GM21390 (cell line): ENCODE data around the gene SND1.

Experiments used
- ATAC-seq: cut with Tn5 transposase; IDR thresholded peaks from one replicate; pipeline ENCODE4 v1.9.1; 2021; ENCODE audit not compliant: unreplicated experiment

SND1 gene

DNA sequence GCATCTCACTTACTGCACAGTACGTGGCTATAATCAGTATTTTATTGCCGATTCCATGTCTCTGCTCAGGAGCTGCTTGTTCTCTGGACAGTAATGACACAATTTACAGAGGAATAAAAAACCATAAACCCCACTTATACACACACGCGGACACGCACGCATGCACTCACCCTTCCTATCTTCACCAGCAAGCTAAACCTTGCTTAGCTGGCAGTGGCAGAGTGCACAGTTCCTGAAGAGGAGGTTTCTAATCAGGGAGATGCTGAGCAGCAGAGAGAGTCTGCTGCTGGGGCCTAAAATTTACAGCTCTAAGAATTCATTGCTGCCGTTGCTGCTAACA lies 66.3 kb downstream of the SND1 start:
- no peak for ATAC-seq

DNA sequence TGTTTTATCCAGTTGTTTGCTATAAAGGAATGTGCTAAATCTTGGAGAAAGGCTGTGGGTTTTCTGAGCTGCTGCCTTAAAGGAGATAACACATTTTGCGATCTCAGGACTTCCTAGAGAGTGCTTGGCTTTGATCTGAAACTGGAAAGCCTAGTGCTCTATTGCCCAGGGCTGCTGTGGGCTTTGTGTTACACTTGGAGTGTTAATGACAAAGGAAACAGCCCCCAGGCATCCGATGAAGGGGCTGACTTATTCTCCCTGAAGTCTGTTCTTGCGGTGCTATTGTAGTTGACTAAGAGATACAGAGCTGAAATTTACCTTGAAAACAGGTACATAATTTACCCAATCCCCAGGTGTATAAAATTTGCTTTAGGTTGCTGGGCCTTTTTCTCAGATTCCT lies 74.5 kb downstream of the SND1 start:
- ATAC-seq: no peak

- ATAC-seq: no peak
These were observed 78.8 kb downstream of the SND1 start for GRCh38 chr7:127730658-127731276.

DNA sequence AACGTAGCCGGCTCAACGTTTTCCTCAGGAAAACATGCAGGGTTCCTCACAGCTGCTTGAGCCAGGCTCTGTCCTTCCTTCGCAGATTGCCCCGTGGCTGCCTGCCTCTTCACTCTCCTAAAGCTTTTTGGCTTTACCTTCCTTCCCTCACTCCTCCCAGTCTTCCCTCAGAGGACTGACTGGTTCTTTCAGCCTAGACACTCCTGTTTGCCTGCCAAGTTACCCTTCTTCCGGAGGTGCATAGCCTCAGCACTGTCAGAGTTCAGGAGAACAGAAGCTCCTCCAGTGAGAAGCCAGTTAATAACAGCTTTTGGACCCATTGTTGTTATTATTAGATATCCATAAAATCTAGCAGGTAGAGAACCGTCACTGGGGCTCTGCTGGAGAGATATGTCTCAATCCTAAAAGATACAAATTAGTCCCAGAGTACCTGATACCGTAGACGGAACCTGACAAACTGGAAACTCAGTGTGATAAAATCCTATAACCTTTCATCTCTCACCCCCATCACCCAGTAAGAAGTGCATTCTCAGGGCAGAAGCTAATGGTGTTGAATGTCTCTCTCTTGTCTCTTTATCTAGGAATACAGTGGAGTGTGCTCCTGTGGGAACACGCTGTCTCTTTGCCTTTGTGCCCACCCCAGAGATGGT lies 79.6 kb downstream of the SND1 start:
- ATAC-seq: no peak

DNA sequence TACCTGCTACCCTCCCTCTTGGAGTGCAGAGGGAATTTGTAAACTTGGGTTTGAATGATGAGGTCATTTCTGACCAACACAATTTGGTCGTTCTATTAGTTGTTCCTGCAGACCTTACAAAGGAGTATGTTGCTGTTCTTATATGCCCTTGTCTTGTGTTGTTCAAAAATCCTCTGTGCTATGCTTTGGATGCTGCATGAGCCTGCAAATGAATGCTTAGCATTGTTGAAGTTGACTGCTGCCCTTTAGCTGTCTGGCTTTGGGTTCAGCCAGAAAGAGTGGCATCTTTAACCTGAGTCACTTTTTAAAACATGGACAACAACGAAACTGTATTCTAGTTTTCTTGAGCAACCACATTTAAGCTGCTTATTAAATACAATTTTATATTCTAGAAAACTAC lies 80.3 kb downstream of the SND1 start:
- ATAC-seq: no peak

- no peak for ATAC-seq
These were observed 82.0 kb downstream of the SND1 start for GRCh38 chr7:127733986-127734385.

DNA sequence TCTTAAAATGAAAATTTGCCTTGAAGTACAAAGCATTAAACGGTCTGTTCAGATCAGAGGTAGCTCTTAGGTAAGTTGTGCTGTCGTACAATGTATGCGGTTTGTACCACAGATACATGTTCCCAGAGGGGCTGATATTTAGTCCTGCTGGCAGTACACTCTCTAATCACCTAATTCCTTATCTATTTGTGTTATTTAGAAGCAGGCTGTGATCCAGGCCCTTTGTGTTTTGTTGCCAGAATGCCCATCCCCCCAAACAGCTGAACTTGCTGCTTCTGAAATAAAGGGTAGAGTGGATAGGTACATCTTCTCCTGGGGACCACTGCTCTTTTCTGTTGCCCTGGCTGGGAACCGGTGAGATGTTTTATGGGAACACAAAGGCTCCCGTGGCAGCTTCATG lies 84.5 kb downstream of the SND1 start:
- no peak for ATAC-seq

DNA sequence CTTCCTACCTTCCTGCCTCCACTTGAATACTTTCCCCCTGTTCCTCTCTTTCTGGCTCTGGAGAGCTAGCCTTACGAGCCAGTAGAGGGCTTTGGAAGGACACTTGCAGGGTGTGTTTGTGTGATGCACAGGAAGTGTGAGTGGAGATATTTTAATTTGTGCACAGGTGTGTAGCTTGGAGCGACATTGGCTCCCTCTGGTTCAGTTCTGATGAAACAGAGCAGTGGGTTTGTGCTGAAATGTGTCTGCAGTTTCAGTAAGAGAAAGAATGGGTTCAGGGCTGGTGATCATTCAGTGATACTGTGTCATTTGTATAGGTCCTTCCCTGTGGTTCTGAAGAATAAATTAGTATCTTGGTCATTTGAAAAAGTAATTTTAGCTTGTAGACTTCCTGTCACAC lies 86.9 kb downstream of the SND1 start:
- ATAC-seq: no peak

DNA sequence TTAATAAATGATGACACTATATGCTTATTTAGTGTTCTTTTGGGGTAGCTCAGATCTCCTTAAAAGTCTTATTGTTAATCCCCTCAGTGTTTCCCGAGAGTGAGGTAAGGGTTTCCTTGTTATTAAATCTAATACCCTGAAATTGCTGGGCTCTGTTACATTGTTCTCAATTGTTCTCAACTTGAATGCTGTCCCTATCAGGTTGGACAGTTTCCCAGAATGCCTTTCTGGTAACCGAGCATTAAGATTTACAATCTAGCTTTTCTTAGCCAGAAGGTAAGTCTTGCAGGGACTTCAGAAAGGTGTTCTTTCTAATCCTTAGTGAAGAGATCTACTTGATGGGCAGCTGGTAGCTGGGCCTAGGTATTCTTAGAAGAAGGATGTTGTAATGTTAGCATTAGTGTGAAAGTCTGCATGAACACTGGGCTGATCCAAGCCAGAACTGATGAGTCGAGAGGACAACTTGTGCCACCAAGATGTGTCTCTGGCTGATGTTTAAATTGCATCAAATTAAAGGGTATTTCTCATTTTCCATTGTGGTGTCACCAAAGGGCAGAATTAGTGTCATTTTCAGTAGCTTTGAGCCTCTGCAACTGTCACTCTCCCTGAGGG lies 89.9 kb downstream of the SND1 start:
- no peak for ATAC-seq

DNA sequence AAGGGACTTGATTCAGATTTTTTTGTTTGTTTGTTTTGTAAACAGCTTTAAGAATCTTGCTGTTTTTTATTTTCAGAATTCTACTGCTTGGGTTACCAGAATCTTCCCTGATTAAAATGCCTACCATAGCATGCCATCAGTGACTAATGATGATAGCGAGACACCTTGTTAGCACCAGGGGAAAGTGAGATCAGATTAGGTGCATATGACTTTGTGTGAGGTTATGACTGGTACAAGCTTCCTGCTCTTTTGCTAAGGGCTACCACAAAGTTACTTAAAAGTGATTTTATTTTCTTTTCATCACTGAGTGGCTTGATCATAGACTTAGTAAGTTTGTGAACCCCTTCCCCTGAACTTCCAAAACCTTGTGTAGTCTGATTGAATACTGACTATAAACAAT lies 93.5 kb downstream of the SND1 start:
- ATAC-seq: peak; percentile 49

GRCh38 chr7:127751062-127751461 lies 99.1 kb downstream of the SND1 start:
- ATAC-seq: no peak

GRCh38 chr7:127751490-127752448 lies 99.8 kb downstream of the SND1 start:
- ATAC-seq: no peak

- no peak for ATAC-seq
These were observed 100.8 kb downstream of the SND1 start for GRCh38 chr7:127752829-127753228.

DNA sequence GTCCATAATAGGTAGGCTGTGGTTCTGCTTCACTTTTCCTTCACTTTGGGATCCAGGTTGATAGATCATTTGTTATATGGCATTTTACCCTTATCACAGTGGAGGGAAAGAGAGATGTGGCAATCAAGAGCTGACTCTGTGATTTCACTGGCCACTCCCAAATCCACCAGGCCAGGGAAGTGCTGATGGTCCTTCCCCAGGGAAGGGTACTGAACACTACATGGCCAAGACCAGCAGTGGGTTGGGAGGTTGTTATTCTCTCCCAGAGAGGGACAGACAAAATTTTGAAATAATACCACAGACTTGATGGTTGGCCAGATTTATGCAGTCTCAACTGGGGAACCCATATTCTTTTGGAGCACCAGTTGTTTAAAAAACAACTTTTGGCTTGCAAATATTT lies 102.5 kb downstream of the SND1 start:
- no peak for ATAC-seq

- no peak for ATAC-seq
These were observed 103.5 kb downstream of the SND1 start for GRCh38 chr7:127755521-127755920.

GRCh38 chr7:127755965-127756364 lies 104.0 kb downstream of the SND1 start:
- no peak for ATAC-seq

DNA sequence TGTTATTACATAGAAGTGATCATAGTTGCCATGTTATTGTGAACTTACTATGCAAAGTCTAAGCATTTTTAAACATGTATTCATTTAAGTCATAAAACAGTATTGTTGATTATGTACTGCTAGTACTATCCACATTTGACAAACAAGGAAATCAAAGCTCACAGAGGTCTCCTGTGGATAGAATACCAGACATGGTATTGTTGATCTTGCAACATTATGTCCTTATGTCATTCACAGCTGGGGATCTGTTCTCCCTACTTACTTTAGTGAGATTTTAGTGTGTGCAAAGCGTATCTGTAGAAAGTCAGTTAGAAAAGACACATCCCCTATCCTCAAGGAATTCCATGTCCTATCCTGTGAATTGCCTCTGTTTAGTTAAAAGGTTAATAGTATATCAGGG lies 106.1 kb downstream of the SND1 start:
- no peak for ATAC-seq

- no peak for ATAC-seq
These were observed 106.9 kb downstream of the SND1 start for GRCh38 chr7:127758845-127759244.

DNA sequence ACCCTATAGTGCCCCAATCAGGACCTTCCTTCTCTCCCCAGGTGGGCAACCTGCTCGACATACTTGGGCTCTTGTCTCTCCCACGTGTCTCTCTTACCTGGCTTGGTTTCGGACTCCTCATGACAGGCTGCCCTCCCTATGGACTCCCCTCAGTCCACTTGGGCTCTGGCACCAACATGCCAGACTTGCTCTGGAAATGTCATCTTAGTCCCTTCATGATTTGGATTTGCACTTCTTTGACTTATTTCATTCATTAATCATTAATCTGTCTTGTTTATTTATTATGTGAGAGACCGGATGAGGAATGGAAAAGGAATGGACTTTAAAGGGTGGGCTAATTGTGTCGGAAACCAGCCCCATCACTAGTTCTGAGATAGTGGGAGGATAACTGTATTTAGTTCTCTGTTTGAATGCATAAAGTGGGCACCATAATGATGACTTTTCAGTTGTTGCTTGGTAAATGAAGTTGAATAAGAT lies 108.0 kb downstream of the SND1 start:
- no peak for ATAC-seq

- no peak for ATAC-seq
These were observed 108.5 kb downstream of the SND1 start for GRCh38 chr7:127760436-127761031.

DNA sequence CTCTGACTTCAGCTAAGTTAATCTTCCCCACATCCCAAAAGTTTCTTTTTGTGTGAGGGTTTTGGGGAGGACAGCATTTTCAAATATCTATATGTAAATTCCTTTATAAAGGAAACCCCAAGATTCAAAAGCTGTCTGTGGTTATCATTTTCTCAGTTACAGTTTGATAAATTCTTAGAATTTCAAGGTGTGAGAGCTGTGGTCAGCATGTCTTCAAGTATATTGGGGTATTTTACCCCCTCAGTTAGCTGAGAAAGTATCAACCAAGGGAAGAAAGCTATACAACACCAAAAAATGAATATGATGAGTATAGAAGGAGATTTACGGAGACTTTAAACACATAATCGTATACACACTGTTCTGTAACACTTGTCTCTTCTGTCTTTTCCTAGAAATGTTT lies 109.2 kb downstream of the SND1 start:
- no peak for ATAC-seq
